HG03342 (cell line): ENCODE results near the gene TTLL5.
A peak's percentile ranks its signal among the peaks of the same experiment; 100 is the strongest.

ENCODE experiments used
- ATAC-seq: cut with Tn5 transposase; IDR thresholded peaks from one replicate; pipeline ENCODE4 v1.9.1; 2021; ENCODE audit warnings: mild to moderate bottlenecking, moderate library complexity; ENCODE audit not compliant: unreplicated experiment

TTLL5 gene

DNA sequence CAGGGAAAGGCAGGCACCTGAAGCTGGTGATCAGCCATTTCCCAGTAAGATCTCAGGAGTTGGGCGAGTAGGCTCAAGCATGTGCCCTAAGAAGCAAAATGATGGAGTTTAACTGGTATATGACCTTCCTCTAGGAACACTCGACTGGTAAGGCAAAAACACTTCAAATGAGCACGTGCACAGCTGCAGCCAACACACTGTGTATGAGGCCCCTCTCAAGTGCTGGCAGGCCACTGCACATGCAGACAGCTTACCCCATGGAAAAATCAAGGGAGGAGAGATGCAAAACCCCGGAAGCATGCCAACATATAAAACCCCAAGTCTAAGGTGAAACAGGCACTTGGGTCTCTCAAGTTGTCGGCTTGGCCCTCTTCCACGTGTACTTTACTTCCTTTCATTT is 39.2 kb downstream of the TTLL5 start:
- no peak for ATAC-seq

DNA sequence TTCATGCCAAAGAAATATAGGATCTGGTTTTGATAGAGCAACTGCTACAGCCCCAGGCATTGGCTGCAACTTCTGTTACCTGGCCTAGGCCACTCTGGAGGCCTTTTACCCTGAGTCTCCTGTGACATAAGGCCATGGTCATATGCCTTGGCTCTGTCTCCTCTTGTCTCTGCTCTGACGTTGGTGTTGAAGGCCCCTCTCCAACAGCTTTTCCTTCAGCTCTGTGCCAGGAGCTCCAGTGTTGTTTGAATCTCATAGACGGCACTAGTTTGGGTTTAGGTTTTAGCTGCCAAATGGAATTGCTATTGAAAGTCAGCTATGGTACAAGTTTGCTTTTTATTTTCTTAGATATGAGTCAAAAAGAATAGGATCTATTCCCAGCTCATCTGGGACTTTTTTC is 41.1 kb downstream of the TTLL5 start:
- no peak for ATAC-seq

DNA sequence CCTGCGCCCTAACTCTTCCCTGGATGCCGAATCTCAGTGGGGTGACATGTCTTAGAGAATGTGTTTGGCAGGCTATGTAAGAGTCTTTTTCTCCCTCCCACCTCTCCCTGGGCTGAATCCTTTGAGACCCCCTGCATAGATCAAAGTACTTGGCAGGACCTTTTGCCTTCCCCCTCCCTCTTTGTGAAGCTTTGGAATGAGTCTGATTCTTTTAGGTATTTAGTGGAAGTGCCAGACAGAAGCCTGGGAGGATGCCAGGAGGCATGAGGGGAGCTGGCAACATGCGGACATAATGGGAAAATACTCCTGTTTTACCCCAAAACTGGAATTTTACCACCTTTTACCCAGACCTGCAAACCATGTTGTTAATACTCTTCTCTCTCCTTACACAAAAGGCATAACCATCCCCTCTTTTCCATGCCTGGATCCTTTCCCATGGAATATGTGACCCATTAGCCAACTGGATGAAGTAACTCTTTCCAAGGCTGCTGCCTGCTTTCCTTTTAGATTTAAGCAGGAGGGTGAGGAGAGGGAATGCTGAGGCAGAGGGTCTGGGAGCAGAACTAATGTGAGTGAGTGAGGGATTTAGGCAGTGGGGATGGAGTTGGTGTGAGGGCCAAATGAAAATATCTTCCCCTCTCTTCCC is 41.7 kb downstream of the TTLL5 start:
- no peak for ATAC-seq

DNA sequence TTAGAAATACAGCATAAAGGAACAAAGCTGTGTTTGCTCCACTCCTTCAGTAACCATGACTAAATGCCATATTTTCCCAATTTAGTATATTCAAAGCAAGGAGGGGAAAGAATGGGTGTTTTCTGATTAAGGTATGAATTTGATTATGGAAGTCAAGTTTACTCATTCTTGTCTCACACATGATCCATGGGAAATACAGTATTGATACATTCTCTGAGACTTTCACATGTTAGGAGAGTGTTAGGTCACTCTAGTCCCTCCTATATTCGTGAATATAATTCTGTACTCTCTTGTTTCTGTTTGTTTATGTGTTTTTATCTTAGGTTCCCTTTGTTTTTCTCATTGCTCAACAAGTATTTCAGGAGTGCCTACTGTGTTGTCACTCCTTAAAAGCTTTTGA is 42.4 kb downstream of the TTLL5 start:
- no peak for ATAC-seq

DNA sequence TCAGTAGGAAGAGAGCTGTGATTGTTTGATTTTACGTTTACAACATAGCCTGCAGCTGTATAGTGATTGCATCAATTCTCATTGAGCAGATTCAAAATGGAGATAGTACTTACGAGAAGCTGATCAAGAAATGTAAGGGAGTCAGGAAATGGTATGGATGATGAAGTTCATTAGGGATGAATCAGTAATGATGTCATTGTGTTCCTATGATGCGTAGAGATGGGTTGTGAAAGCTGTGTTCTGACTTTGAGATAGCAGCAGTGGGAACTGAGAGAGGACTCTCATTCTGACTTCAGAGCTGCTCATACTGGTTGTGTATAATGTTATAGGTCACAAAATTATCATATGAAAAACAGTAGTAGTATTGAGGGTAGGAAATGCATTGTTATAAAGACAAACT is 44.0 kb downstream of the TTLL5 start:
- no peak for ATAC-seq

DNA sequence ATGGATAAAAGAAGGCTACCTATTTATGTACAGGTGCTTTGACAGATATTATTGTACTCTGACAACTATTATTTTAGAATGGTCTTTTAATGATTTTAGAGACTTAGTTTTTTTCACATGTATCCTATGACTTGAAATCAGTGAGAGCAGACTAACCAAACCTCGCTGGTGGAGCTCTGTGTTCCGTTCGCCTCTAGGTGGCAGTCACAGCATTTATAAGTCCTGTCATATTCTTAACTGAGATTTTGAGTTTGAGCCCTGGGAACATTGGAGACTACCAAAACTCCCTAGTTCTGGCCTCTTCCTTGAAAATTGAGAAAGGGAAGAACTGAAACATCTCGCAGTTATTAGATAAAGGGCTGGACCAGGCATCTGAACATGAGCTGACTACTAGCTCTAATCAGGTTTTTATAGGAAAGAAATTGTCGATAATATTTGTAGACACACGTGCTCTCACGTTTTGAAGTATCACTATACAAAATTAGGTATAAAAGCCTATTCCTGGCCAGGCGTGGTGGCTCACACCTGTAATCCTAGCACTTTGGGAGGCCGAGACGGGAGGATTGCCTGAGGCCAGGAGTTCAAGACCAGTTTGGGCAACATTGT is 48.3 kb downstream of the TTLL5 start:
- ATAC-seq, result peak; percentile 63

DNA sequence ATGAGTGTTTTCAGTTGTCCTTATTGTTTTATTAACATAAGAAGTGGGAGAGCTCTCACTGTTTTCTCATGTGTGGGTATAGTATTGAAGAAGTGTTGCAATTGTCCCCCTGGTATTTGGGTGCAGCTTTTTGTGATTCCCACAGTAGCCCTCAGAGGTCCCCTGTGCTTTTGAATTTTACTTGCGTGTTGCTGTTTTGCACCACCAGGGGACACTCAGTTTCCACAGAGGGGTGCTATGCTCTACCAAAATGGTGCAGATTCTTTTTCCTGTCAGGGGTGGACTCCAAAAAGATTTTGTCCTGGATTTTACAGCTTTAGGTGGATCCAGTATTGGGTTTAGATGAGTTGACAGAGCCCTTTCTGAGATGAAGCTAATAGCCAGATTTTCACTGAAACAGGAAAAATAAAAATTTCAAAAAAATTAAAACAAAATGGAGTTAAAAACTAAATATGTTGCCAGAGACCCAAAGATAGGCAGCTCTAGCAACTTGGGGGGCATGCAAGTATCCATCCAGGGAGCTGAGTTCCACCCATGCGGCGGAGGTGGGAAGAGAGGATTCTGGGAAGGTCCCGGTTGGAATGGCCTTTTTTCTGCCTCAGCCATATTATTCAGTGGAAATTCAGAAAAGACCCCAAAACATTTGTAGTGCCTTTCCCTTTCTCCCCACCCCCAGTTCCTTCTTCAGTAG is 50.2 kb downstream of the TTLL5 start:
- ATAC-seq, result no peak

DNA sequence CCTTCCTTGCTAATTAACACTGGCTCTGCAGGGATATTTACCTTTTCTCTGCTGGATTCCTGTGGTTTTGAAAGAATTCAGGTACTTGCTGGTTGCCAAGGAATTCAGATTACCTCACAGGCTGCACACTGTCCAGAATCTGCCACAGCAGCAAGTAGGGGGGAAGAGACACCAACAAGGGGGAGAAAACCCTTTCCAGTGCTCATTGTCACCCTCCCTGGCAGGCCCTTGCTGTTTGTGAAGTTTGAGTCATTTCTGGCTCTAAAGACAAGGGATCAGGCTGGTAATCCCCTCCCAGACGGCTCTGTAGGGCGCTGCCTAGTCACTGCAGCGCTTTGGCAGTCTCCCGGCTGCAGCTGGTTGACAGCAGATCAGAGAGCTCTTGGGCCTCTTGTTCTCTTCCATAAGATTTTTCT is 50.8 kb downstream of the TTLL5 start:
- no peak for ATAC-seq

DNA sequence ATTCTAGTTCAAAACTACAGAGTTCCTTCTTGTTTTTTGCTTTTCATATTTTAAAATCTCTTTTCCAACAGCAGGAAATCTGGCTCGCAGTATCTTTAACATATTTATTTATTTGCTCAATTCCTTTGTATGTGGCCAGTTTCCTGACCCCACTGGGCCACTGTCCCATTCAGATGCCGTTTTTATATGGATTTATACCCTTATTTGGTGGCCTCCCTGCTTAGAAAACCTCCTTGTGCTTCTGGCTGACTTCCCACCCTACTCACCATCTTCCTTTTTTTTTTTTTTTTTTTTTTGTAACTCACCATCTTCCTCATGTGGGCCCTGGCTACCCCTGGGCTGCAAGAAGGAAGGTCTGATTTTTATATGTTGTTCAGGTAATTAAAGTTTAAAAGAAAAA is 53.9 kb downstream of the TTLL5 start:
- no peak for ATAC-seq

DNA sequence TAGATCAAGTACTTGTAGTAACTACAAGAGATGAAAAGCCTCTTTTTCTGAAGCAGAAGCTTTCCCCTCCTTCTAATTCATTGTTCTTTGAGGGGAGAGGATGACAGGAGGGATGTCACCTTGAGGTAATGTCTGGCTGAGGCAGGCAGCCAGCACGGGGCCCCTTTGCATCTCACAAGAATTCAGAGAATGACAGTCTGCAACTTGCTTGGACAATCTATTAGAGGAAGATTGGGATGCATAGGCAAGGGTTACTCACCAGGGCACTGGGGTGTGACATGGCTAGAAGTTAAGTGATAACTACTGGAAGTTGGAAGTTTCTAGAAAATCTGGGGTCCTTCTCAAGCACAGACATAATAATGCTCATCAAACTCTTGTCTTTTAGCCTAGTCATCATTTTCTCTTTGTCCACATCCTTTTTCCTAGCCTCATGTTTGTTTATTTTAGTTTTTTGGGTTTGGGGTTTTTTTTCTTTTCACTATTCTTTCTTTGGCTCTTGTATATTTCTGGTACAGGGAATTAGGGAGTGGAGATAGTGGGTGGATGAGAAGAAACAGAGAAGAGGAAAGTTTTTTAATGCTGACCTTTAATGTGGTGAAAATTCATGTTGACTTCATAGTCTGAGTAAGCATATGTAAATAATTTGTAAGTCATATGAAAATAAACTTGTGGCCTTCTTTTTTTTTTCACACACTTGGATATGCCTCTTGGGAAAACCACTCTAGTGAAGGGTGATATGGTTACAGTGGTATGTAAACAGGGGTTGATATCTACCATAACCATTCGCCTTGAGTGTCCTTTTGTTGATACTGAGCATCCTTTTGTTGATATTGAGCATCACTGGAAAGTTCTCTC is 55.1 kb downstream of the TTLL5 start:
- no peak for ATAC-seq

DNA sequence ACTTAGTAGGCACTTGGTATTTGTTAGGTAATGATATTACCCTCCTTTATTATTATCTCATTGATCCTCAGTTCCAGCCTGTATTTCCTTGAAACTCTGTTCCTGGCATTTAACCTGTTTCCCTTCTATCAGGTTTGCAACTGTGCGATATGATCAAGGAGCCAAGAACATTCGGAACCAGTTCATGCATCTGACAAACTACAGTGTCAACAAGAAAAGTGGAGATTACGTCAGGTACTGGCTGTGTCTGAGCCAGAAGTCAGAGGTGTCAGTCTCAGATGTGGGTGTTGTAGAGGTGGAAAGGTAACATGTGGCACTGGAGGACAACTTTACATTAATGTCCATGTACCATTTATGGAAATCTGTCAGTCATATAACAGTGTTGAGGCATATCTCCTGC is 56.7 kb downstream of the TTLL5 start:
- no peak for ATAC-seq

DNA sequence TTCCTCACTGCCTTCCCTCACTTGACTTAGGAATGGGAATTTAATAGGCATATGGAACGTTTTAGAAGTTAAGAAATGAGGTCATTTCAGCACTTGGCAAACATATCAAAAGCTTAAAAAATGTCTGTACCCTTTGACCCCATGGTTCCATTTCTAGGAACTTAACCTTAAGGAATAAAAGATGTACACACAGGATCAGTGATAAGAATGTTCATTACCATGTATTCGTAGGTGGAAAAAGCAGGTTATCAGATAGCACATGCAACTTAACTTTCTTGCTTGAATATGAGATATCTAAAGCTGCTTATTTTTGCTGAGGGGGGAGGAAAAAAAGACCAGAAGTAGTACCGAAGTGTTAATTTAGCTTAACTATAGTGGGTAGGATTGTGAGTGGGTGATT is 57.2 kb downstream of the TTLL5 start:
- no peak for ATAC-seq

DNA sequence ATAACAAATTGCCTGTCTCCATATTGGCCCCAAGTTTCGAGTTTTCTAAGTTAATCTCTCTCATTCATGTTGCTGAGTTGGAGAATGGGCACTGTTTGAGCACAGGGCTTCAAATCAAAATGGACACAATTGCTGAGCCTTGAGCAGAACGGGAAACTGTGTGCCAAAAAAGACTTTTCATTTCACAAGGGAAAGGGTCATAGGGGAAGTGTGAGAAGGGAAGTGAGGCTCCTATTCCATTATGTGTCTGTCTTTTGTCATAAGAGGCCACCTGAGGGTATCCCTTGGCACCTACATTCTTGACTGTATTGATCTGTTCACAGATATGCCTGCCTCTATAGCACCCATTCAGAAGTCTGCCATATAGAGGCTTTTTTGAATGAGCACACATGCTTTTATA is 59.1 kb downstream of the TTLL5 start:
- no peak for ATAC-seq

DNA sequence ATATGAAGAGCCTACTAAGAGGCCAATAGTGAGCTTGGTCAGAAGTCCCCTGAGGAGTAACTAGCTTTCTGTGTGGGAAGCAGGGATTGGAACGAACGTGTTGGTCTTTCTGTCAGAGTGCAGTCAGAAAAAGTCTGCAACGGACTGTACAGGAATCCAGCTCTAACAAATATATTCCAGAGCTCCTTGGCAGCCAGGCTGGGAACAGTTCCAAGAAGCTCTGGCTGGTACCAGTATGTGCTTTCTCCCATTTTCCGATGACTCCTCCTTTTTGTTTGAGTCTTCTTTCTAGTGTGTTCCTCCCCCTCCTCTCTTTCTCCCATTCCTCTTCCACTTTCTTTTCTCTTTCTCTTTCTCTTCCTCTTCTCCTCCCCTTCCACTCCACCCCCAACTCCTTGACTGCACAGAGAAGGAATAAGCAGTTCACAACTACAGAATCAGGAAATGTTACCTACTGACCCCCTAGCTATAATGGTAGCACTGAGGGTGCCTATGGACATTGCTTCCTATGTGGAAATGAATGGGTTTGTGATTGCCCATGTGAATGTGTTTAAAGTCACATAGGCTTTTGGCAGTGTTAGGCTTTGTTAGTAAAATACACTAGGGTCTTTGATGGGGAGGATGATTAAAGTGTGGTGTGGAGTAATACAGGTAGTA is 59.9 kb downstream of the TTLL5 start:
- ATAC-seq, result no peak

DNA sequence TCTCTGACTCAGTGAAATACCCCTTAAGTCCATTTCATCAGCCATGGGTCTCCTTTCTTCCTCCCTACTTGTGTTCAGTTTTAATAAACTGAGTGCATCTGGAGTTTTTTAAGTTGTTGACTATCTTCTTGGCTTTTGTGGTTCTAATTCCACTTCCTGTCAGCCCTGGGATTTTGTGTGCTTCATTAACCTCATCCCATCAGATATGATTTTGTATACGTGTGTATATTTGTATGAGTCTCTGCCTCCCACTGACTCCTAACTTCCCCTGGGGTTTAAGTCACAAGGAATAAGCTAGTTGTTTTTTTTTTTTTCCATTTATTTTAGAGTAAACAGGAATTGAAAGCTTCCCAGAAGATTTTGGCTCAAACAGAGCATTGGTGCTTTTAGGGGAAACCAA is 62.7 kb downstream of the TTLL5 start:
- ATAC-seq, result no peak

DNA sequence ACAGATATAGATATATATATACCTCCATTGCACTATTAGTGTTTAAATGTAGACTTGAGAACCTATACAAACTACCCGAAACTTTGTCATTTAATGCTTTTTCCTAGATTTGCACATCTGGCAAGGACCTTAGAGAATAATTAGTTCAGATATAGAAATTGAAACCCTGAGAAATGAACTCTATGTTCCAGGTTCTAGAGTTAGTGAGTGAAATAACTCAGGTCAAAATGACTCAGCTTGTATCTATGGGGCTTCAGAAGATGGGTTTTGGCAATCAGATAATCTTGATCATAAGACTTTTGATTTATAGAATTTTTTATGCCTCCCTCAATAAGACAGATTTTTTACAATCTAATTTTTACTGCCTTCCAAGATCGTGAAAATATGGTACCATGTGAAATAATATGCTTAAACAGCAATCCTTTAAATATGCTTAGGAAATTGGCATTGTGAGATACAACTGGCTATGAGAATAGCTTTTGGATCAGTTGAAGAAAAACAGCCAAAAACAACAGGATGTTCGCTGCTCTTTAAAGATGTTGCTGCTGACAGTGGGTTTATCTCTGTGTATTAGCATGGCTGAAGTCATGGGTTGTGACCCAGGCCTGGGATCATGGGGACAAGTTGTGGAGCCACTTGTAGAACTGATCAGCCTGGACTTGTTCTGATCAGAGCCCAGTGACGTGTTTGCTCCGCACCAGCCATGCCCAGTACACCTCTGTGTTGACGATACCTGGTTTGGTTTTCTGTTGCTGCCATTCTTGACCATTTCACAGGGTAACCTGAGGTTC is 63.6 kb downstream of the TTLL5 start:
- ATAC-seq, result no peak

DNA sequence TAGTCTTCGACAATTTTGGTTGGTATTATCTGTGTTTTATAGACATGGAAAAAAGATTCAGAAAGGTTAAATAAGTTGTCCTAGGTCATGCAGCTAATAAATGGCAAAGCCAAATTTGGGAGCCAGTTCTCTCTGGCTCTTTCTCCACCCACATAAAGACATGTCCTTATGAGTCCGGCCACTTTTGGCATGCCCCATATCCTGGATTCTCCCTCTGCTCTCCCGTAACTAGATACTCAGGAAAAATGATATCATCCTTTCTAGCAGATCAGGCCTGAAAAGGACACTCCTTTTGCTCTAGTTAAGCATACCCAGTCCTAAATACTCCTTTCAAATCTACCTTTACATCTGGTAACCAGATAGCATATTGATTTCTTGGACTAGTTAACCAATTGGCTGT is 64.4 kb downstream of the TTLL5 start:
- ATAC-seq, result no peak

DNA sequence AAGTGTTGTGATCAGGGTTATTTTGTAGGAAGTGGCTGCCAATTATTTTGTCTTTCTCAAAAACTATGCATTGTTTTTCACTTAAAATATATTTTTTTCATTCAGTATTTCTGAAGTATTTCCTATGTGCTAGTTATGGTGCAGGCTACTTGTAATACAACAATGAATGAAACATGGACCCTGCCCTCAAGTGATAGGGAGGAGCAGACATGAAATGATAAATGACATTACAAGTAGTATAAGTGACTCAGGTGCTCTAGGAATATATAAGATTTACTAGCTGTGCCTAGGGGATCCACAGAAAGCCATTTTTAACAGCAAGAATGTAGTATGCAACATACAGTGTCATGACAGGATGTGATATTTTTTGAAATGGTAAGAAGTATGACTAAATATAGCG is 65.3 kb downstream of the TTLL5 start:
- no peak for ATAC-seq

DNA sequence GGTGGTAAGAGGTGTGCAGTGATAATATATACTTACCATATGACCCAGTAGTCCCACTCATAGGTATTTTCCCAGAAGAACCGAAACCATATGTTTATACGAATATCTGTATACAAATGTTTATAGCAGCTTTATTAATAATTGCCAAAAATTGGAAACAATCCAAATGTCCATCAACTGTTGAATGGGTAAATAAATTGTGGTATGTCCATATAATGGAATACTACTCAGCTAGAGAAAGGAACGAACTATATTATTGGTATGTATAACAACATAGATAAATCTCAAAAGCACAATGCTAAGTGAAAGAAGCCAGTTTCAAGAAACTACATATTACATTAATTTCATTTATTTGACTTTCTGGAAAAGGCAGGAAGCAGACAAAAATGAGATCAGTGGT is 66.1 kb downstream of the TTLL5 start:
- no peak for ATAC-seq

DNA sequence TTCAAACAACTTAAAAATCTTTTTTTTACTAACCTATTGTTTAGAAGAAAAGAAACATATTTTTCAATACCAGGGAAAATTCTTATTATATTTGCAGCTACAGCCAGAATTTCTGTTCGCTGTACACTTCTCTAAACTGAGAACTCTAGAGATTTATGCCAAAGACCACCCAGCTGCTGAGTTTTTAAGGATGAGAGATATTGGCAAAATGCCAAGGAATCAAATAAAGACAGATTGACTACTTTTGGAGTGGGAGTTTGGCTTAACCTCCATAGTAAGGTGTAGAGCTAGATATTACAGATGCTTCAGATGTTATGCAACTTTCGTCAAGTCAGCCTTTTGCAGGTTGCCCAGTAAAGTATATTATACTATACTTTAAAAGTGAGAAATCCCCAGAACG is 71.8 kb downstream of the TTLL5 start:
- no peak for ATAC-seq
